ENCODE data around the gene PCGF1. TPM values are rescaled to one million over a fixed set of nuclear protein-coding genes. Genes with fewer than 3 reads are reported as not detected.
A peak's percentile ranks its signal among the peaks of the same experiment; 100 is the strongest.

Gene PCGF1
- total and polyA plus RNA-seq, 2 of the 13 experiments (the other 11 are each of a cell fraction or from before 2014, with no cell fraction given): 20.4 to 22.6 TPM

GRCh38 chr2:74512744-74513604, 5.5 kb upstream of the PCGF1 start (continued):
- no peak for TF ChIP-seq POLR2A (IDR thresholded peaks at IDR 0.05; ENCODE audit: insufficient read depth in 1 of 2, low read depth in 2 of 2, low read length in 2 of 2)
- TF ChIP-seq AKNA (CRISPR knock-in tag; IDR thresholded peaks at IDR 0.05; ENCODE audit: borderline replicate concordance): no peak
- no peak for TF ChIP-seq NCOA1 (CRISPR knock-in tag; IDR thresholded peaks at IDR 0.05)
- TF ChIP-seq ELF1 (CRISPR knock-in tag; IDR thresholded peaks at IDR 0.05): no peak
- TF ChIP-seq ZNF691 (CRISPR knock-in tag; IDR thresholded peaks at IDR 0.05; ENCODE audit: borderline replicate concordance, low read depth): peak; percentile 25; the same call in 1 of the 2 replicates
- TF ChIP-seq, protein P1, sequence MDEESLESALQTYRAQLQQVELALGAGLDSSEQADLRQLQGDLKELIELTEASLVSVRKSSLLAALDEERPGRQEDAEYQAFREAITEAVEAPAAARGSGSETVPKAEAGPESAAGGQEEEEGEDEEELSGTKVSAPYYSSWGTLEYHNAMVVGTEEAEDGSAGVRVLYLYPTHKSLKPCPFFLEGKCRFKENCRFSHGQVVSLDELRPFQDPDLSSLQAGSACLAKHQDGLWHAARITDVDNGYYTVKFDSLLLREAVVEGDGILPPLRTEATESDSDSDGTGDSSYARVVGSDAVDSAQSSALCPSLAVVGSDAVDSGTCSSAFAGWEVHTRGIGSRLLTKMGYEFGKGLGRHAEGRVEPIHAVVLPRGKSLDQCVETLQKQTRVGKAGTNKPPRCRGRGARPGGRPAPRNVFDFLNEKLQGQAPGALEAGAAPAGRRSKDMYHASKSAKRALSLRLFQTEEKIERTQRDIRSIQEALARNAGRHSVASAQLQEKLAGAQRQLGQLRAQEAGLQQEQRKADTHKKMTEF (CRISPR knock-in tag; IDR thresholded peaks at IDR 0.05): peak; percentile 60; the same call in 1 of the 2 replicates
- TF ChIP-seq KDM3A (CRISPR knock-in tag; IDR thresholded peaks at IDR 0.05; ENCODE audit: low read depth): peak; percentile 58; the same call in 1 of the 2 replicates
- no peak for TF ChIP-seq HIVEP1 (CRISPR knock-in tag; IDR thresholded peaks at IDR 0.05)
- no peak for TF ChIP-seq MED8 (CRISPR knock-in tag; IDR thresholded peaks at IDR 0.05; ENCODE audit: insufficient replicate concordance)
- TF ChIP-seq NKX3-1 (CRISPR knock-in tag; IDR thresholded peaks at IDR 0.05): no peak
- no peak for TF ChIP-seq TBP (CRISPR knock-in tag; IDR thresholded peaks at IDR 0.05)
- TF ChIP-seq ZNF619 (CRISPR knock-in tag; IDR thresholded peaks at IDR 0.05): no peak
- peak; percentile 31; the same call in 1 of the 2 replicates for TF ChIP-seq HDAC1 (CRISPR knock-in tag; IDR thresholded peaks at IDR 0.05)
- TF ChIP-seq ZIK1 (CRISPR knock-in tag; IDR thresholded peaks at IDR 0.05; ENCODE audit: borderline replicate concordance, low read depth): no peak
- no peak for TF ChIP-seq ZKSCAN1 (IDR thresholded peaks at IDR 0.05; ENCODE audit: low read length)
- TF ChIP-seq TARDBP (CRISPR knock-in tag; IDR thresholded peaks at IDR 0.05): peak; percentile 72
- no peak for TF ChIP-seq ZNF382 (CRISPR knock-in tag; IDR thresholded peaks at IDR 0.05; ENCODE audit: borderline replicate concordance)
- TF ChIP-seq SAFB2 (CRISPR knock-in tag; IDR thresholded peaks at IDR 0.05; ENCODE audit: borderline replicate concordance, low read depth): no peak
- TF ChIP-seq ZNF432 (CRISPR knock-in tag; IDR thresholded peaks at IDR 0.05; ENCODE audit: borderline replicate concordance): no peak
- TF ChIP-seq SALL1 (CRISPR knock-in tag; IDR thresholded peaks at IDR 0.05): no peak
- TF ChIP-seq SOX6 (IDR thresholded peaks at IDR 0.05): no peak
- no peak for TF ChIP-seq SOX6 (CRISPR knock-in tag; IDR thresholded peaks at IDR 0.05)
- no peak for TF ChIP-seq KLF12 (CRISPR knock-in tag; IDR thresholded peaks at IDR 0.05; ENCODE audit: borderline replicate concordance)
